HCT116 (cell line): ENCODE measurements around the gene HHAT.

Experiments
- ATF3 ChIP-seq: IDR thresholded peaks from 2 replicates; pipeline ENCODE4 v1.6.1; 2012
- CTCF ChIP-seq, 3 experiments: fragments of 200-600 bp in 1 of 3; sonication (generic) in 1 of 3; IDR thresholded peaks in 2 of 3; conservative IDR thresholded peaks in 1 of 3; 2 replicates each; pipeline ENCODE4 v1.5.1; 2012 to 2017; ENCODE audit warnings: low read depth in 2 of 3, low read length in 2 of 3, antibody characterized with exemption in 1 of 3, borderline replicate concordance in 1 of 3, control low read depth in 1 of 3, mild to moderate bottlenecking in 1 of 3, mixed read lengths in 1 of 3, mixed run types in 1 of 3, moderate library complexity in 1 of 3; ENCODE audit not compliant: insufficient read depth in 1 of 3
- EZH2 ChIP-seq: fragments of 200-600 bp; sonication (generic); IDR thresholded peaks from 2 replicates; pipeline ENCODE4 v1.6.1; 2017; ENCODE audit warnings: antibody characterized with exemption, mixed run types
- EZH2phosphoT487 ChIP-seq: fragments of 200-600 bp; IDR thresholded peaks from 2 replicates; pipeline ENCODE4 v1.6.1; 2018; ENCODE audit warnings: antibody characterized with exemption, borderline replicate concordance
- MAX ChIP-seq: IDR thresholded peaks from 2 replicates; pipeline ENCODE4 v1.6.1; 2012
- POLR2A ChIP-seq: IDR thresholded peaks from 2 replicates; pipeline ENCODE4 v1.7.0; 2011; ENCODE audit warnings: borderline replicate concordance; ENCODE audit not compliant: insufficient read depth, insufficient read length; ENCODE audit errors: extremely low read depth
- SRF ChIP-seq: IDR thresholded peaks from 2 replicates; pipeline ENCODE4 v1.6.1; 2012; ENCODE audit warnings: low read depth
- YY1 ChIP-seq: IDR thresholded peaks from 2 replicates; pipeline ENCODE4 v1.6.1; 2011; ENCODE audit warnings: low read length, low read depth, moderate library complexity, mild to moderate bottlenecking; ENCODE audit not compliant: insufficient replicate concordance; ENCODE audit errors: extremely low read depth
- ZBTB33 ChIP-seq: IDR thresholded peaks from 2 replicates; pipeline ENCODE4 v1.6.1; 2011; ENCODE audit warnings: mild to moderate bottlenecking, low read length, moderate library complexity; ENCODE audit not compliant: insufficient replicate concordance; ENCODE audit errors: extremely low read depth

- TF ChIP-seq MAX (no peak), EZH2 (no peak), CTCF (IDR thresholded peaks at IDR 0.05 in 2 of 3, conservative IDR thresholded peaks at IDR 0.05 in 1 of 3; ENCODE audit: borderline replicate concordance in 1 of 3, insufficient read depth in 1 of 3, low read depth in 2 of 3, low read length in 2 of 3) (no peak), SRF (no peak), POLR2A (no peak), EZH2phosphoT487 (no peak), YY1 (no peak), ZBTB33 (no peak), ATF3 (no peak)
These were observed 18.4 kb downstream of the HHAT start for GRCh38 chr1:210347112-210347511.
